Fibroblast of lung (primary cell): ENCODE measurements around the gene SFMBT2. TPM values are rescaled to one million over a fixed set of nuclear protein-coding genes. Genes with fewer than 3 reads are reported as not detected.

Source experiments
- DNase-seq, 2 donors: peaks; one replicate each; pipeline versions ENCODE4 v3.0.0 to v3.0.0-alpha.2; 2010; ENCODE audit warnings: low read depth in 2 of 2
- H2AFZ ChIP-seq: 2 replicates; pipeline ENCODE4 v1.5.1; 2012; ENCODE audit warnings: low read length, control low read depth, inconsistent platforms
- H3K27ac ChIP-seq: 2 replicates; pipeline ENCODE4 v1.5.1; 2011; ENCODE audit warnings: low read length, control low read depth; ENCODE audit not compliant: insufficient read depth
- H3K27me3 ChIP-seq: 2 replicates; pipeline ENCODE4 v1.5.1; 2011; ENCODE audit warnings: mild to moderate bottlenecking, low read length; ENCODE audit not compliant: control insufficient read depth, insufficient read depth
- H3K36me3 ChIP-seq: 2 replicates; pipeline ENCODE4 v1.5.1; 2011; ENCODE audit warnings: low read length; ENCODE audit not compliant: control insufficient read depth, insufficient read depth
- H3K4me1 ChIP-seq: 2 replicates; pipeline ENCODE4 v1.5.1; 2011; ENCODE audit warnings: low read length; ENCODE audit not compliant: control insufficient read depth, insufficient read depth; ENCODE audit errors: extremely low read depth
- H3K4me2 ChIP-seq: 2 replicates; pipeline ENCODE4 v1.5.1; 2011; ENCODE audit warnings: low read length, control low read depth; ENCODE audit not compliant: insufficient read depth; ENCODE audit errors: extremely low read depth
- H3K4me3 ChIP-seq, 4 experiments: fragments of 200-600 bp in 1 of 4; sonication (generic) in 1 of 4; replicated peaks in 1 of 4; 2 replicates each; pipeline ENCODE4 v1.5.1; 2011 to 2016; ENCODE audit warnings: low read length in 4 of 4, low read depth in 3 of 4, mild to moderate bottlenecking in 3 of 4, control low read depth in 2 of 4, inconsistent platforms in 1 of 4, mixed read lengths in 1 of 4; ENCODE audit not compliant: insufficient read depth in 1 of 4; ENCODE audit errors: control extremely low read depth in 1 of 4
- H3K79me2 ChIP-seq: 2 replicates; pipeline ENCODE4 v1.5.1; 2012; ENCODE audit warnings: mild to moderate bottlenecking, low read length, inconsistent platforms; ENCODE audit not compliant: control insufficient read depth, insufficient read depth
- H3K9ac ChIP-seq: 2 replicates; pipeline ENCODE4 v1.5.1; 2011; ENCODE audit warnings: mild to moderate bottlenecking, low read length, control low read depth; ENCODE audit not compliant: insufficient read depth
- H3K9me3 ChIP-seq: 2 replicates; pipeline ENCODE4 v1.5.1; 2012; ENCODE audit warnings: low read depth, low read length; ENCODE audit not compliant: control insufficient read depth, insufficient read depth
- H4K20me1 ChIP-seq: 2 replicates; pipeline ENCODE4 v1.5.1; 2011; ENCODE audit warnings: low read length; ENCODE audit not compliant: control insufficient read depth, insufficient read depth; ENCODE audit errors: extremely low read depth
- CTCF ChIP-seq, 2 donors: IDR thresholded peaks in 1 of 2; conservative IDR thresholded peaks in 1 of 2; 1 replicate in 1 of 2; 2 replicates in 1 of 2; pipeline ENCODE4 v1.5.1; 2011 to 2012; ENCODE audit warnings: low read length in 2 of 2, control low read depth in 1 of 2, inconsistent platforms in 1 of 2, low read depth in 1 of 2, mild to moderate bottlenecking in 1 of 2
- EZH2 ChIP-seq: IDR thresholded peaks from 2 replicates; pipeline ENCODE4 v1.5.1; 2012; ENCODE audit warnings: low read length, control low read depth, mild to moderate bottlenecking; ENCODE audit errors: missing control alignments
- polyA plus RNA-seq, 2 donors: library from polyadenylated mRNA; depleted of rRNA in 1 of 2; stranded (reverse) in 1 of 2; unstranded in 1 of 2; fragments of >200 nt; gene quantifications; 2 replicates each; pipeline ENCODE4 v1.2.1, GENCODE V29; 2011 to 2012; ENCODE audit warnings: missing spikeins in 1 of 2
- total RNA-seq: library from RNA; depleted of rRNA; stranded (reverse); fragments of >200 nt; gene quantifications from 2 replicates; pipeline ENCODE4 v1.2.1, GENCODE V29; 2014

Gene SFMBT2
- total and polyA plus RNA-seq, 2 donors (not counting 1 experiment from before 2014, with no cell fraction given), result 0.52 to 2.5 TPM

- no peaks in the 10 kb centered on the region for H4K20me1 ChIP-seq
- no peak overlapping the region for H2AFZ ChIP-seq
- H3K9me3 ChIP-seq, result no peaks in the 10 kb centered on the region
- H3K79me2 ChIP-seq, result no peaks in the 10 kb centered on the region
- no peak overlapping the region for H3K27ac ChIP-seq
- no peaks in the 10 kb centered on the region for H3K4me1 ChIP-seq
- no peak overlapping the region for H3K9ac ChIP-seq
- TF ChIP-seq EZH2, result no peak
- TF ChIP-seq CTCF (conservative IDR thresholded peaks at IDR 0.05 in 1 of 2, IDR thresholded peaks at IDR 0.05 in 1 of 2; ENCODE audit: low read depth in 1 of 2, low read length in 2 of 2), result no peak
- no peaks in the 10 kb centered on the region for H3K27me3 ChIP-seq
- no peak for DNase-seq
- H3K36me3 ChIP-seq, result no peaks in the 10 kb centered on the region
- H3K4me3 ChIP-seq, result no peak overlapping the region
- H3K4me2 ChIP-seq, result no peak overlapping the region
Measured at GRCh38 chr10:7206412-7207100, 204.3 kb downstream of the SFMBT2 start.

GRCh38 chr10:7205656-7206055, 205.2 kb downstream of the SFMBT2 start:
- no peaks in the 10 kb centered on the region for H3K27me3 ChIP-seq
- no peaks in the 10 kb centered on the region for H4K20me1 ChIP-seq
- no peak overlapping the region for H3K4me3 ChIP-seq
- DNase-seq, result no peak
- H3K4me2 ChIP-seq, result no peak overlapping the region
- H3K79me2 ChIP-seq, result no peaks in the 10 kb centered on the region
- no peaks in the 10 kb centered on the region for H3K36me3 ChIP-seq
- H3K9me3 ChIP-seq, result no peaks in the 10 kb centered on the region
- H3K9ac ChIP-seq, result no peak overlapping the region
- TF ChIP-seq CTCF (conservative IDR thresholded peaks at IDR 0.05 in 1 of 2, IDR thresholded peaks at IDR 0.05 in 1 of 2; ENCODE audit: low read depth in 1 of 2, low read length in 2 of 2) (no peak), EZH2 (no peak)
- H3K27ac ChIP-seq, result no peak overlapping the region
- no peak overlapping the region for H2AFZ ChIP-seq
- H3K4me1 ChIP-seq, result no peaks in the 10 kb centered on the region

- H3K27me3 ChIP-seq, result no peaks in the 10 kb centered on the region
- no peak overlapping the region for H3K9ac ChIP-seq
- no peaks in the 10 kb centered on the region for H3K9me3 ChIP-seq
- no peak overlapping the region for H3K4me3 ChIP-seq
- no peak overlapping the region for H3K27ac ChIP-seq
- no peak overlapping the region for H3K4me2 ChIP-seq
- no peak for TF ChIP-seq CTCF (conservative IDR thresholded peaks at IDR 0.05 in 1 of 2, IDR thresholded peaks at IDR 0.05 in 1 of 2; ENCODE audit: low read depth in 1 of 2, low read length in 2 of 2)
- TF ChIP-seq EZH2, result no peak
- no peak overlapping the region for H2AFZ ChIP-seq
- no peaks in the 10 kb centered on the region for H3K4me1 ChIP-seq
- H3K79me2 ChIP-seq, result no peaks in the 10 kb centered on the region
- no peaks in the 10 kb centered on the region for H4K20me1 ChIP-seq
- no peak for DNase-seq
- H3K36me3 ChIP-seq, result no peaks in the 10 kb centered on the region
Measured at GRCh38 chr10:7202793-7203355, 208.0 kb downstream of the SFMBT2 start.
